Measurements from ENCODE around the gene KDM2B. TPM values are rescaled to one million over a fixed set of nuclear protein-coding genes. Genes with fewer than 3 reads are reported as not detected.
"Not testable (repeated sequence)": the region's sequence is repeated elsewhere in the genome, so short reads cannot be mapped to it uniquely, and the experiment has no call there.

The KDM2B gene
- total and polyA plus RNA-seq, 7 donors, result 4.8 to 31.7 (median 16.8) TPM

GRCh38 chr12:121490401-121491281, 90.2 kb downstream of the KDM2B start:
- intact Hi-C loops (cut with DNase I), result no loop called here
- Histone ChIP-seq H3K36me3 (peaks cover 0 to 3% (median 0%) of the 10 kb centered on the region in 4 donors), H3K9me3 (no peaks in the 10 kb centered on the region), H3K27me3 (no peaks in the 10 kb centered on the region), H3K27ac (no peak overlapping the region), H3K4me3 (no peak overlapping the region), H3K4me1 (no peaks in the 10 kb centered on the region)
- 49 to 74% methylated on average over 15 of the region's 15 CpGs for WGBS, 2 donors
- TF ChIP-seq, protein P1, sequence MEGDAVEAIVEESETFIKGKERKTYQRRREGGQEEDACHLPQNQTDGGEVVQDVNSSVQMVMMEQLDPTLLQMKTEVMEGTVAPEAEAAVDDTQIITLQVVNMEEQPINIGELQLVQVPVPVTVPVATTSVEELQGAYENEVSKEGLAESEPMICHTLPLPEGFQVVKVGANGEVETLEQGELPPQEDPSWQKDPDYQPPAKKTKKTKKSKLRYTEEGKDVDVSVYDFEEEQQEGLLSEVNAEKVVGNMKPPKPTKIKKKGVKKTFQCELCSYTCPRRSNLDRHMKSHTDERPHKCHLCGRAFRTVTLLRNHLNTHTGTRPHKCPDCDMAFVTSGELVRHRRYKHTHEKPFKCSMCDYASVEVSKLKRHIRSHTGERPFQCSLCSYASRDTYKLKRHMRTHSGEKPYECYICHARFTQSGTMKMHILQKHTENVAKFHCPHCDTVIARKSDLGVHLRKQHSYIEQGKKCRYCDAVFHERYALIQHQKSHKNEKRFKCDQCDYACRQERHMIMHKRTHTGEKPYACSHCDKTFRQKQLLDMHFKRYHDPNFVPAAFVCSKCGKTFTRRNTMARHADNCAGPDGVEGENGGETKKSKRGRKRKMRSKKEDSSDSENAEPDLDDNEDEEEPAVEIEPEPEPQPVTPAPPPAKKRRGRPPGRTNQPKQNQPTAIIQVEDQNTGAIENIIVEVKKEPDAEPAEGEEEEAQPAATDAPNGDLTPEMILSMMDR (IDR thresholded peaks at IDR 0.05), result no peak
- TF ChIP-seq POLR2A (IDR thresholded peaks at IDR 0.05), result no peak
- TF ChIP-seq POLR2AphosphoS5 (IDR thresholded peaks at IDR 0.05), result no peak
- TF ChIP-seq EP300 (IDR thresholded peaks at IDR 0.05), result no peak
- DNase-seq, result no peak

DNA sequence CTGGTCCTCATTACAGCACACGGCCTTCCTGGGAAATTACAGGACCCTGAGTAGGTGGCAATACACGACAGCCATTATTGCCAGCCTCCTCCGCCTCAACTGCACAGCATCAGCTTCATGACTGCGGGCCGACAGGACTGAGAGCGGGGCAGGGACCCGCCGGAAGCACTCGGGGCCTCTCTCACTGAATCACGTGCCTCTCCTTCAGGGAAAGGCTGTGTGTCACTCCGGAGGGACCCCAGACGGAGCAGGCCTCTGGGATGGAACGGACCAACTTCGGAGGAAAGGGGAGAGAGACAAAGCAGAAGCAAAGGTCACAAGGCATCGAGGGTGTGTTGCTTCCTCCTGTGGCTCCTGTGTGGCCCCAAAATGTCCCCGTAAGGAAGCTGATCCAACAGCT, 90.9 kb downstream of the KDM2B start:
- H3K36me3 ChIP-seq, result peaks cover 0 to 3% (median 0%) of the 10 kb centered on the region in 4 donors
- no peaks in the 10 kb centered on the region for H3K9me3 ChIP-seq
- TF ChIP-seq, protein P1 (IDR thresholded peaks at IDR 0.05), result no peak
- TF ChIP-seq POLR2A (IDR thresholded peaks at IDR 0.05), result no peak
- no peak for TF ChIP-seq EP300 (IDR thresholded peaks at IDR 0.05)
- TF ChIP-seq POLR2AphosphoS5 (IDR thresholded peaks at IDR 0.05), result no peak
- H3K4me1 ChIP-seq, result no peaks in the 10 kb centered on the region
- intact Hi-C loops (cut with DNase I), result no loop called here
- 86 to 91% methylated on average over 16 of the region's 16 CpGs for WGBS, 2 donors
- H3K27ac ChIP-seq, result no peak overlapping the region
- no peak overlapping the region for H3K4me3 ChIP-seq
- no peak for DNase-seq
- no peaks in the 10 kb centered on the region for H3K27me3 ChIP-seq

DNA sequence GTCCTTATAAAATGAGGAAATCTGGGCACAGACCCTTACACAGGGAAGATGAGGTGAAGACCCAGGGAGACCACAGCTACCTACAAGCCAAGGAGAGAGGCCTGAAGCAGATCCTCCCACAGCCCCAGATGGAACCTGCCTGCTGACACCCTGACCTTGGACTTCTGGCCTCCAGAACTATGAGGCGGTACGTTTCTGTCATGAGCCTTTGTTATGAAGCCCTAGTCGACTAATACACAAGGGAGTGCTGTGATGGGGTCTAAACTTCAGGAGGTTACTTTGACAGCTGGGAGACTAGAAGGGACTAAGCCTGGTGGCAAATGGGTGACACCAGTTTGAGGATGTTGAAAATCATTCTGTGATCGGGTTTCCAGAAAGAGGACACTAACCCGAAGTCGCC, 95.9 kb downstream of the KDM2B start:
- H3K36me3 ChIP-seq, result no peaks in the 10 kb centered on the region
- H3K27me3 ChIP-seq, result no peaks in the 10 kb centered on the region
- H3K4me1 ChIP-seq, result no peaks in the 10 kb centered on the region
- no peak overlapping the region for H3K27ac ChIP-seq
- no peak overlapping the region for H3K4me3 ChIP-seq
- no peaks in the 10 kb centered on the region for H3K9me3 ChIP-seq
- no peak for TF ChIP-seq POLR2AphosphoS5 (IDR thresholded peaks at IDR 0.05)
- intact Hi-C loops (cut with DNase I), result no loop called here
- 81 to 91% methylated on average over 6 of the region's 6 CpGs for WGBS, 2 donors
- DNase-seq, result no peak

- intact Hi-C loops (cut with DNase I); H3K9me3 ChIP-seq; H3K4me3 ChIP-seq; H3K27me3 ChIP-seq; H3K36me3 ChIP-seq; H3K27ac ChIP-seq; H3K4me1 ChIP-seq; DNase-seq: not testable (repeated sequence)
- WGBS, 2 donors, result 96% methylated on average over 5 of the region's 5 CpGs
Measured at GRCh38 chr12:121484564-121484963, 96.3 kb downstream of the KDM2B start.

DNA sequence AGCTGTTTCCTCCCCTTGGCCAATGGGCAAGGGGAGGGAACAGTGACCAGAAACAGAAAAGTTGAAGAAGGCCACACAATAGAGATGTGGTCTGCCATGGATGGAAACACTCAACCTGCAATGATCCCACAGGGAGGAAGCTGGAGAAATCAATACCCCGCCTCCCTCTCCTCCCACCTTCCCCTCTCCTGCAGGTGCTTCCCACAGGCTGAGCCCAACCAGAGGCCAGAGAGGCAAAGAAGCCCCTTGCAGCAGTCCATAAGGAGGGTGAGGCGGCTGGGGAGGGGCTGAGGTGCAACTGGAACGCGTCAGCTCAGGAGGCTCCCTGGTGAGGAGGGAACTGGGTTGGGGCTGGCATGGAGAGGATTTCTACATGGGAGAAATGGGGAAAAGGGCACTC, 96.9 kb downstream of the KDM2B start:
- WGBS, 2 donors, result 90 to 97% methylated on average over 4 of the region's 4 CpGs

More for the DNA sequence above, 96.9 kb downstream of the KDM2B start:
- Histone ChIP-seq H3K4me1 (no peaks in the 10 kb centered on the region), H3K27ac (no peak overlapping the region), H3K9me3 (no peaks in the 10 kb centered on the region), H3K4me3 (no peak overlapping the region), H3K36me3 (no peaks in the 10 kb centered on the region), H3K27me3 (no peaks in the 10 kb centered on the region)
- TF ChIP-seq POLR2AphosphoS5 (IDR thresholded peaks at IDR 0.05) (no peak), EP300 (IDR thresholded peaks at IDR 0.05) (no peak), POLR2A (IDR thresholded peaks at IDR 0.05) (no peak)
- TF ChIP-seq, protein P1 (IDR thresholded peaks at IDR 0.05), result no peak
- intact Hi-C loops (cut with DNase I), result no loop called here
- no peak for DNase-seq
